ENCODE data around the gene GBE1. TPM values are rescaled to one million over a fixed set of nuclear protein-coding genes. Genes with fewer than 3 reads are reported as not detected.

The GBE1 gene
- total and polyA plus RNA-seq, 10 of the 15 experiments (the other 5 are each of a cell fraction or from before 2014, with no cell fraction given) = 21.4 to 62.2 (median 41.5) TPM

DNA sequence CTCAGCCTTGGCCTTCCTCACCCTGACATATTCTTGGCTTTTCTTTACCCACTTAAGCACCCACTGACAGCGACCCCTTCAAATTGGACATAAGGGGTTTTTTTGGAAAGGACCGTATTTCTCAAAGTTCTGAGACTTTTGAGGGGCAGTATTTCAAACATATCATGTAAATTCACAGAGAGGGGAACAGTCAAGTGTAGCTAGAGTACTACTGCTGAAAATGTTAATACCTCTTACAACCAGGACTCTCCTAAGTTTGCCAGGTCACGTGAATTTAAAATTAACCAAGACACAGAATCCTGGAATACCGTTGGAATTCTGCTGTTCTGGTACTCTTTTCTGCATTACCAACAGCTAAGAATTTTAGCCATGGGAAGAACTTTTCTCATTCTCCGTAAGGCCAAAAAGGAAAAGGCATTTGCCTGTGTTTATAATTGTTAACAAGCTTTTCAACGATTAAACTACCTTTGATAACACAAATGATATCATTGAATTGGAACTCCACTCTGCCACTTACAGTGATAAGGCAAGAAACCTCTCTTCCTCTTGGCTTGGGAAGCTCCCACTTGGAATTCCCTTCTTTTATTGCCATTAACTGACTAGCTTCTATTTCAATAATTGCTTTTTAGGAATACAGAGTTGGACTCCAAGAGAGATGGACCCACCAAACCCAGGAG is 597 bp upstream of the GBE1 start:
- no peaks in the 10 kb centered on the region for H4K20me1 ChIP-seq (ENCODE audit: control insufficient read depth, insufficient read depth)
- BruUV-seq (replicated peaks) = TSS peak; percentile 87
- H3K4me3 ChIP-seq = peak overlapping the region; percentile 67
- 40% methylated on average over 6 of the region's 6 CpGs for WGBS (ENCODE audit: insufficient coverage, insufficient replicate concordance, low lambda C conversion rate, missing lambda C conversion rate)
- ATAC-seq (no peak; the same call in 1 of the 3 replicates), FAIRE-seq (no peak), DNase-seq (ENCODE audit: low read depth, low spot score) (no peak)
- H3K79me2 ChIP-seq (ENCODE audit: control insufficient read depth, insufficient read depth, low read length) = peaks cover 30% of the 10 kb centered on the region
- peak overlapping the region; percentile 97 for H3K27ac ChIP-seq (ENCODE audit: control insufficient read depth, insufficient read depth)
- H3K36me3 ChIP-seq (ENCODE audit: control insufficient read depth in 2 of 2, insufficient read depth in 2 of 2, low read length in 1 of 2) = 0 out of 4 replicates have a peak, but pooled peaks cover 0 to 2% of the 10 kb centered on the region in 2 experiments
- RAD21 ChIA-PET (ENCODE audit: unreplicated experiment) = interaction anchor here (0.6 to 2.6 kb wide), 12 partner anchors 9 to 148 kb away, joined by 3 to 21 read pairs (median 7); no protein-coding TSS in a partner anchor
- POLR2A ChIA-PET = interaction anchor here (0.5 to 2.9 kb wide), 12 partner anchors 8 to 81 kb away, joined by 3 to 20 read pairs (median 4); no protein-coding TSS in a partner anchor
- intact Hi-C loops (cut with micrococcal nuclease; ENCODE audit: unreplicated experiment) = loop anchor here (1.0 to 10.0 kb wide), 7 partner anchors 17 to 533 kb away; no protein-coding TSS in a partner anchor
- CTCF ChIA-PET = interaction anchor here (0.7 to 2.4 kb wide), 13 partner anchors 9 to 148 kb away, joined by 3 to 7 read pairs (median 4); no protein-coding TSS in a partner anchor
- H3K4me1 ChIP-seq (ENCODE audit: control insufficient read depth, insufficient read depth, low read length) = peaks cover 9% of the 10 kb centered on the region
- in situ Hi-C loops (cut with MboI) = no loop called here
- H3K4me2 ChIP-seq (ENCODE audit: control insufficient read depth, insufficient read depth) = peak overlapping the region; percentile 64
- peaks cover 20% of the 10 kb centered on the region for H3K9me3 ChIP-seq (replicated peaks; ENCODE audit: control insufficient read depth, insufficient read depth, low read length)
- no peaks in the 10 kb centered on the region for H3K27me3 ChIP-seq (replicated peaks in 1 of 2; ENCODE audit: control insufficient read depth in 2 of 2, insufficient read depth in 2 of 2, low read length in 1 of 2)
- H3K9ac ChIP-seq (ENCODE audit: control insufficient read depth, insufficient read depth, low read length) = peak overlapping the region; percentile 91
- SMC1A ChIA-PET (ENCODE audit: uncharacterized antibody, unreplicated experiment) = interaction anchor here (0.7 to 3.3 kb wide), 13 partner anchors 9 to 147 kb away, joined by 3 to 23 read pairs (median 5); no protein-coding TSS in a partner anchor
- H2AFZ ChIP-seq (ENCODE audit: control insufficient read depth, low read depth, low read length) = peak overlapping the region; percentile 53
- TF ChIP-seq CHD4 (IDR thresholded peaks at IDR 0.05) (0 out of 2 replicates have a peak, but pooled peaks have one; percentile 60), YY1 (IDR thresholded peaks at IDR 0.05; ENCODE audit: low read depth, low read length) (no peak), PAX8 (IDR thresholded peaks at IDR 0.05) (0 out of 2 replicates have a peak, but pooled peaks have one; percentile 28), NRF1 (conservative IDR thresholded peaks at IDR 0.05; ENCODE audit: low read depth, low read length) (no peak), STAT3 (IDR thresholded peaks at IDR 0.05; ENCODE audit: low read depth, low read length) (no peak), ZNF24 (IDR thresholded peaks at IDR 0.05) (no peak), PML (IDR thresholded peaks at IDR 0.05; ENCODE audit: low read length) (peak; percentile 39; the same call in 1 of the 2 replicates), NR2F1 (conservative IDR thresholded peaks at IDR 0.05) (peak; percentile 1; the same call in 1 of the 2 replicates), RAD51 (IDR thresholded peaks at IDR 0.05) (peak; percentile 33; the same call in 1 of the 2 replicates), SKIL (IDR thresholded peaks at IDR 0.05; ENCODE audit: low read depth, poor library complexity, severe bottlenecking) (peak; percentile 14)
- TF ChIP-seq, protein P1, sequence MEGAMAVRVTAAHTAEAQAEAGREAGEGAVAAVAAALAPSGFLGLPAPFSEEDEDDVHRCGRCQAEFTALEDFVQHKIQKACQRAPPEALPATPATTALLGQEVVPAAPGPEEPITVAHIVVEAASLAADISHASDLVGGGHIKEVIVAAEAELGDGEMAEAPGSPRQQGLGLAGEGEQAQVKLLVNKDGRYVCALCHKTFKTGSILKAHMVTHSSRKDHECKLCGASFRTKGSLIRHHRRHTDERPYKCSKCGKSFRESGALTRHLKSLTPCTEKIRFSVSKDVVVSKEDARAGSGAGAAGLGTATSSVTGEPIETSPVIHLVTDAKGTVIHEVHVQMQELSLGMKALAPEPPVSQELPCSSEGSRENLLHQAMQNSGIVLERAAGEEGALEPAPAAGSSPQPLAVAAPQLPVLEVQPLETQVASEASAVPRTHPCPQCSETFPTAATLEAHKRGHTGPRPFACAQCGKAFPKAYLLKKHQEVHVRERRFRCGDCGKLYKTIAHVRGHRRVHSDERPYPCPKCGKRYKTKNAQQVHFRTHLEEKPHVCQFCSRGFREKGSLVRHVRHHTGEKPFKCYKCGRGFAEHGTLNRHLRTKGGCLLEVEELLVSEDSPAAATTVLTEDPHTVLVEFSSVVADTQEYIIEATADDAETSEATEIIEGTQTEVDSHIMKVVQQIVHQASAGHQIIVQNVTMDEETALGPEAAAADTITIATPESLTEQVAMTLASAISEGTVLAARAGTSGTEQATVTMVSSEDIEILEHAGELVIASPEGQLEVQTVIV (IDR thresholded peaks at IDR 0.05; ENCODE audit: borderline replicate concordance, partially characterized antibody) = no peak
- TF ChIP-seq, protein P2, sequence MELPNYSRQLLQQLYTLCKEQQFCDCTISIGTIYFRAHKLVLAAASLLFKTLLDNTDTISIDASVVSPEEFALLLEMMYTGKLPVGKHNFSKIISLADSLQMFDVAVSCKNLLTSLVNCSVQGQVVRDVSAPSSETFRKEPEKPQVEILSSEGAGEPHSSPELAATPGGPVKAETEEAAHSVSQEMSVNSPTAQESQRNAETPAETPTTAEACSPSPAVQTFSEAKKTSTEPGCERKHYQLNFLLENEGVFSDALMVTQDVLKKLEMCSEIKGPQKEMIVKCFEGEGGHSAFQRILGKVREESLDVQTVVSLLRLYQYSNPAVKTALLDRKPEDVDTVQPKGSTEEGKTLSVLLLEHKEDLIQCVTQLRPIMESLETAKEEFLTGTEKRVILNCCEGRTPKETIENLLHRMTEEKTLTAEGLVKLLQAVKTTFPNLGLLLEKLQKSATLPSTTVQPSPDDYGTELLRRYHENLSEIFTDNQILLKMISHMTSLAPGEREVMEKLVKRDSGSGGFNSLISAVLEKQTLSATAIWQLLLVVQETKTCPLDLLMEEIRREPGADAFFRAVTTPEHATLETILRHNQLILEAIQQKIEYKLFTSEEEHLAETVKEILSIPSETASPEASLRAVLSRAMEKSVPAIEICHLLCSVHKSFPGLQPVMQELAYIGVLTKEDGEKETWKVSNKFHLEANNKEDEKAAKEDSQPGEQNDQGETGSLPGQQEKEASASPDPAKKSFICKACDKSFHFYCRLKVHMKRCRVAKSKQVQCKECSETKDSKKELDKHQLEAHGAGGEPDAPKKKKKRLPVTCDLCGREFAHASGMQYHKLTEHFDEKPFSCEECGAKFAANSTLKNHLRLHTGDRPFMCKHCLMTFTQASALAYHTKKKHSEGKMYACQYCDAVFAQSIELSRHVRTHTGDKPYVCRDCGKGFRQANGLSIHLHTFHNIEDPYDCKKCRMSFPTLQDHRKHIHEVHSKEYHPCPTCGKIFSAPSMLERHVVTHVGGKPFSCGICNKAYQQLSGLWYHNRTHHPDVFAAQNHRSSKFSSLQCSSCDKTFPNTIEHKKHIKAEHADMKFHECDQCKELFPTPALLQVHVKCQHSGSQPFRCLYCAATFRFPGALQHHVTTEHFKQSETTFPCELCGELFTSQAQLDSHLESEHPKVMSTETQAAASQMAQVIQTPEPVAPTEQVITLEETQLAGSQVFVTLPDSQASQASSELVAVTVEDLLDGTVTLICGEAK (IDR thresholded peaks at IDR 0.05; ENCODE audit: borderline replicate concordance) = 0 out of 2 replicates have a peak, but pooled peaks have one; percentile 27
